RCC 7860 (cell line): ENCODE data around the gene MRPS18B.
"Not testable (repeated sequence)": the region's sequence is repeated elsewhere in the genome, so short reads cannot be mapped to it uniquely, and the experiment has no call there.

Experiments
- DNase-seq: peaks from one replicate; pipeline ENCODE4 v3.0.0-alpha.2; 2015; ENCODE audit warnings: low spot score
- FAIRE-seq: peaks from 2 replicates; lab custom pipeline; 2012; peaks lifted over from hg19 to GRCh38; lab: Jason Lieb, UNC

Gene MRPS18B

DNA sequence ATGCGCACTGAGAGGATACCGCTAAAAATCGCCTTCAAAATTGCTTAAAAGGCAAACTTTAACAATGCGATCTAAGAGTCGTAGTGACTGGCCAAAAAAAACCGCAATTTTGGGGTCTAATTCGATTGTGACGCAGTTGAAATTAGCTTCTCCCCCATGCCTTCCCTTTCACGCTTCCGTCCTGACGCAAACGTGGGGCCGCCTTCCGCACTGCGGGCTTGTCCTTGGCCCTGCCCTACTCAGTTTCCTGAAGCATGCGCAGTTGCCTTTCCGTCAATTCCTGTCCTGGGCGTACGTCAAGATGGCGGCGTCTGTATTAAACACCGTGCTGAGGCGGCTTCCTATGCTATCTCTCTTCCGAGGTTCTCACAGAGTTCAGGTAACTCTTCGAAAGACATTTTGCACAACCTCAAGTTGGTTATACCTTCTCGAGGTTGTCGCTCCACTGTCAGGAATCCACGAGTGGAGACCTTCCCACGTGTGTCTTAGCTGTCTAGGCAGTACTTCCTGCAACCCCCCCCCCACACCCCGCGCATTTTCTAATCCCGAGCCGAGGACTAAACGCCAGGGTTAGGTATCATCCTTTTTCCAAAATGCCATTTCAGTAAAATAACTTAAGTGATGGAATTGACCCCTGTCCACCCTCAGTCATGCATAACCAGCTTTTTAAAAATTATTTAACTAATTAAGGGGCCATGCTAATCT is at the start of gene MRPS18B:
TSS of gene MRPS18B (plus strand) at position 276 of the 705 bp plus-strand sequence. CDS start at position 302, 26 bp downstream.
- DNase-seq (peak; percentile 90), FAIRE-seq (no peak)

DNA sequence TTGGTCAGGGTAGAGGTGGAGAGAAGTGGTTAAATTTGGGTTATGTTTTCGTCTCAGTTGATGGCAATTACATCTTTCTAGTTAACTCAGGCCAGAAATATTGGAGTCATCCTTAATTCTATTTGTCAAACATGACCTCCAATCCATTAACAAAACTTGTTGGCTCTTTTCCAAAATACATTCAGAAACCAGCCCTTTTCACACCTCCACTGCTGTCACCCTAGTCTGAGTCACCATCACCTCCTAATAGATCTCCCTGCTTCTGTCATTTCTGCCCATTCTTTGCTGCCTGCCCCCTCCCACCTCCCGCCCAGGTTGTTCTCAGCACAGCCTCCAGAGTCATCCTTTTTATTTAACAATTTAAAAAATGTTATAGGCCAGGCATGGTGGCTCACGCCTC is 49.4 kb upstream of the MRPS18B start:
- FAIRE-seq (no peak), DNase-seq (no peak)

DNA sequence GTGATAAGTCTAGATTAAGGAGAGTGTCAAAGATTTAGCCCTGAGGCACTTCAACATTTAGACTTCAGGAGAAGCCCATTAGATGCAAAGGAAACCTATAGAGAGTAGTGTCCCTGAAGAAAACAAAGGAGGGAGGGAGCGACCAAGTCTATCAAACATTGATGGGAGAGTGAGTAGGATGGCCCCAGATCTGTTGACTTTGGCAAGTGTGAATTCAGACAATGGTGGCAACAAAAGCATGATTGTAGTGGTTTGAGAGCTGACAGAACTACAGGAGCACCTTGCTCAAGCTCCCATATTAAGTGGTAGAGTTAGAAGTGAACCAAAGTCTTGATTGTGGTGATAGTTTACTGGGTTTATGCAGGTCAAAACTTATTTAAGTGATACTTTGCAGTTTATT is 47.4 kb upstream of the MRPS18B start:
- DNase-seq = no peak

DNA sequence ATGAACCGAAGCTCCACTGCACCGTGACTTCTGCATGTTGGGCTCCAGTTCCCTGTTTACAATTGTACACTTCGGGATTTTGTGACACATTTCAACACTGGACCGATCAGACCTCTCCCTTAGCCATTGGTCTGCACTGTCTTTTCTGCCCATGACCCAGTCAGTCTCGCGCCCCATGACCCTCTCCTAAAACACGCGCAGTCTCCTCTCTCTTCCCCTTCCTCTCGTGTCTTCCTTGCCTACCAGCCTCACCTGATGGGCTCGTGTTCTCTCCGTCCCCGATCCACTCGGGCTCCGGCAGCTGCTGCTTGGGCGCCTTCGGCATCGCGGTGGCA is 46.9 kb upstream of the MRPS18B start:
- FAIRE-seq = no peak
- DNase-seq = no peak

More for the DNA sequence above, 47.4 kb upstream of the MRPS18B start:
- no peak for FAIRE-seq

DNA sequence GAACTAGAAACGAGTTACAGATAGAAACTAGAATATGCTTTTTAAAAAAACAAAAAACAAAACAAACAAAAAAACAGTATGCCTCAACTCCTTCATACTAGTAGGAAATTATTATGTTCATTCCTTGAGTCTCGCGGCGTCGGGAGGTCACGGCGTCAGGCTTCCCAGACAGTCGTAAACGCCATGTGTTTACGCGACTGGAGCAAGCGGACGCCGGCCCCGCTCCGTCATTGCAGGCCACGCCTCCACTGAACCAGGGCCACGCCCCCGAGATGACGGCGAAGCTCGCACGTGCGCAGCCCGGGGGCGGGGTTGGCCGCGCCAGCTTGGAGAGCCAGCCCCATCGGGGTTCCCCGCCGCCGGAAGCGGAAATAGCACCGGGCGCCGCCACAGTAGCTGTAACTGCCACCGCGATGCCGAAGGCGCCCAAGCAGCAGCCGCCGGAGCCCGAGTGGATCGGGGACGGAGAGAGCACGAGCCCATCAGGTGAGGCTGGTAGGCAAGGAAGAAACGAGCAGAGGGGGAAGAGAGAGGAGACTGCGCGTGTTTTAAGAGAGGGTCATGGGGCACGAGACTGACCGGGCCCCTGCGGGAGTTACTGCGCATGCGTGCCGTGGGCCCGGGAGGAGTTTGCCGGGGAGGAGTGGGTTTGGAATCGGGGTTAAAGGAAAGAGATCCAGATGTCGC is 46.4 kb upstream of the MRPS18B start, which contains the start of gene ABCF1:
TSS of gene ABCF1 (plus strand) at position 368 of the 687 bp plus-strand sequence. CDS start at position 414, 46 bp downstream.
- FAIRE-seq (peak; percentile 69), DNase-seq (peak; percentile 85)

DNA sequence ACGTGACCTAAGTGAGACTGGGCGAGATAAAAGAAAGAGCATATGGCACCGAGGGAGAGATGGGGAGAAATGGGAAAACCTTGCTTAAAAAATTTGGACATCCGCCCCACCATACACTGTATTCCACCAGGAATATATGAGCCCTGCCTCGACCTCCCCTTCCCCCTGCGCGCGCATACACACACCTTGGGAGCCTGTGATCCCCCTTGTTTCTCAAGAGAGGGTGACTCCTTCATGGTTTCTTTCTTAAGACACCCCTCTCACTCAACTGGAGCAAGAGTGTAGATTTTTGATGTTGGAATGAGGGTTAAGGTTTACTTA is 45.9 kb upstream of the MRPS18B start:
- FAIRE-seq (no peak), DNase-seq (no peak)

DNA sequence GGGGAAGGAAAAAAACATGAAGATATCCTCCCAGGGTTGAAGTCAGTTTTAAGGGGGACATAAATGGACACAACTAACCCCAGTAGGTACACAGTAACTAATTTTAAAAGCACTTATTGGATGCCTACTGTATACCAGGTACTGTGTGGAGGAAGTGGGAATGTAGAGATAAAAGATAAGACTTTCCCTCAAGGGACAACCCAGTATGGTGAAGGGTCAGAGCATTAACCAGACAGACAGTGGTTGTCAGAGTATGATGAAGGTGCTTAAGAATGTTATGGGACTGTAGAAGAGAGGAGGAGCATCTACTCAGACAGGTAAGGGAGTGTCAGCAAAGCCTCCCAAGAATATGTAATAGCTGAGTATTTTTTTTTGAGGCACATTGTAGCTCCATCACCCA is 45.5 kb upstream of the MRPS18B start:
- no peak for DNase-seq
- no peak for FAIRE-seq

DNA sequence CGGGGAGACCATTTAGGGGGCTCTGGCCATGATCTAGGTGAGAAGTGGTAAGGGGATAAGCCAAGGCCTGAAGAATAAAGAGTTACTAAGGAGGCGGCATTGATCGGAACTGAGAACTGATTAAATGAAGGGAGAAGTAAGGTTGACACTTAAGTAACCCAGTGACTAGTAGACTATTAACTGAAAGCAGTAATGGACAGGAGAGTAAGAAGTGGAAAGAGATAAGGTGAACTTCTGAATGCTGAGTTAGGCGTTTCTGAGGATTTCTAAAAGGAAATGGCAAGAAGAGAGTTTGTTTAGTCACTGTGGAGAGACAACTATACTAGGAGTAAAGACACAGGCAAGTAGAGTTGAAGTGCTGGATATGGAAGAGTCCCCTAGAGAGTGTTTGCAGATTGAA is 44.5 kb upstream of the MRPS18B start:
- DNase-seq = no peak
- FAIRE-seq = no peak

DNA sequence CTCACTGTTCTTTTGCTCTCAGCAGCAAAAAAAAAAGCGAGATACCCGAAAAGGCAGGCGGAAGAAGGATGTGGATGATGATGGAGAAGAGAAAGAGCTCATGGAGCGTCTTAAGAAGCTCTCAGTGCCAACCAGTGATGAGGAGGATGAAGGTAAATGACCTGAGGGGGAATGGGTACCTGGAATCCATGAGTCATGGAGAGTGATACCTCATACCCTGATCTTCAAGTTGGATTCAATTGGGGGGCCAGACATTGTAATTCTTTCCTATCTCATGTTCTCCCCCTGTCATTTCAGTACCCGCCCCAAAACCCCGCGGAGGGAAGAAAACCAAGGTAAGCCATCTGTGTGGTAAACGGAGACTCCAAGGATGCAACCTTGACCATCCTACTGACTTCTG is 39.6 kb upstream of the MRPS18B start:
- no peak for FAIRE-seq

DNA sequence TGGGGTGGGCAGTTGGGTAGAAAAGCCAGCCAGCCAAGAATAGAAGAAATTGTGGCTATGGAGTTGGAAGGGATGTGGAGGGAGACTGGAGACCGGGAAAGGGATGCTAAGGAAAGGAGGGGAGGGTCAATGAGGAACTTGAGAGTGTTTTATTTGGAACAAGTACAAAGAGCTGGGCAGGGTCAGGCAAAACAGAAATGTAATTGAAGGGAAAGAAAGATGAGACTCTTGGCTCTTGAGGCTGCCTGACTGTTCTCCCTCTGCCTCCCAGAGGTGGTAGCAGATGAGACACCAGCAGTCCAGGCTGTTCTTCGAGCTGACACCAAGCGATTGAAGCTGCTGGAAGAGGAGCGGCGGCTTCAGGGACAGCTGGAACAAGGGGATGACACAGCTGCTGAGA is 33.7 kb upstream of the MRPS18B start:
- FAIRE-seq (no peak), DNase-seq (no peak)

More for the DNA sequence above, 39.6 kb upstream of the MRPS18B start:
- no peak for DNase-seq

DNA sequence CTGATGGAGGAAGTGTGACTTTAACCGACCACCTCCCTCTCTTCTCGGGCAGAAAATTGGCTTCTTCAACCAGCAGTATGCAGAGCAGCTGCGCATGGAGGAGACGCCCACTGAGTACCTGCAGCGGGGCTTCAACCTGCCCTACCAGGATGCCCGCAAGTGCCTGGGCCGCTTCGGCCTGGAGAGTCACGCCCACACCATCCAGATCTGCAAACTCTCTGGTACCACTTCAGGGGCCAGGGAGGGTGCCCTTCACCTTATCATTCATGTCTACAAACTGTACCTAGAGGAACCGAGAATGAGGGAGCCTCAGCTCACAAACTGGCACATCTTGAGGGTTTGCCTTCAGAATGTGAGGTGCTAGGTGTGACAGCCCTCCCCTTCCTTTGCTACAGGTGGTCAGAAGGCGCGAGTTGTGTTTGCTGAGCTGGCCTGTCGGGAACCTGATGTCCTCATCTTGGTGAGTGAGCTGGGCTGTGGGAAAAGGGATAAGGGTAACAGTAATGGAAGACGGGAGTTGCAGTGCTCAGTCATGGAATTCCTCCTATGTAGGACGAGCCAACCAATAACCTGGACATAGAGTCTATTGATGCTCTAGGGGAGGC is 27.8 kb upstream of the MRPS18B start:
- DNase-seq (no peak), FAIRE-seq (no peak)

DNA sequence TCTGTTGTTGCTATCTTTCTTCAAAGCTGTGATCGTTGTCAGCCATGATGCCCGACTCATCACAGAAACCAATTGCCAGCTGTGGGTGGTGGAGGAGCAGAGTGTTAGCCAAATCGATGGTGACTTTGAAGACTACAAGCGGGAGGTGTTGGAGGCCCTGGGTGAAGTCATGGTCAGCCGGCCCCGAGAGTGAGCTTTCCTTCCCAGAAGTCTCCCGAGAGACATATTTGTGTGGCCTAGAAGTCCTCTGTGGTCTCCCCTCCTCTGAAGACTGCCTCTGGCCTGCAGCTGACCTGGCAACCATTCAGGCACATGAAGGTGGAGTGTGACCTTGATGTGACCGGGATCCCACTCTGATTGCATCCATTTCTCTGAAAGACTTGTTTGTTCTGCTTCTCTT is 27.1 kb upstream of the MRPS18B start:
- DNase-seq = no peak
- no peak for FAIRE-seq

DNA sequence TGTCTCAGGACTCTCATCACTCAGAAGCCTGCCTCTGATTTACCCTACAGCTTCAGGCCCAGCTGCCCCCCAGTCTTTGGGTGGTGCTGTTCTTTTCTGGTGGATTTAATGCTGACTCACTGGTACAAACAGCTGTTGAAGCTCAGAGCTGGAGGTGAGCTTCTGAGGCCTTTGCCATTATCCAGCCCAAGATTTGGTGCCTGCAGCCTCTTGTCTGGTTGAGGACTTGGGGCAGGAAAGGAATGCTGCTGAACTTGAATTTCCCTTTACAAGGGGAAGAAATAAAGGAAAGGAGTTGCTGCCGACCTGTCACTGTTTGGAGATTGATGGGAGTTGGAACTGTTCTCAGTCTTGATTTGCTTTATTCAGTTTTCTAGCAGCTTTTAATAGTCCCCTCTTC is 26.6 kb upstream of the MRPS18B start:
- FAIRE-seq = no peak
- DNase-seq = no peak

DNA sequence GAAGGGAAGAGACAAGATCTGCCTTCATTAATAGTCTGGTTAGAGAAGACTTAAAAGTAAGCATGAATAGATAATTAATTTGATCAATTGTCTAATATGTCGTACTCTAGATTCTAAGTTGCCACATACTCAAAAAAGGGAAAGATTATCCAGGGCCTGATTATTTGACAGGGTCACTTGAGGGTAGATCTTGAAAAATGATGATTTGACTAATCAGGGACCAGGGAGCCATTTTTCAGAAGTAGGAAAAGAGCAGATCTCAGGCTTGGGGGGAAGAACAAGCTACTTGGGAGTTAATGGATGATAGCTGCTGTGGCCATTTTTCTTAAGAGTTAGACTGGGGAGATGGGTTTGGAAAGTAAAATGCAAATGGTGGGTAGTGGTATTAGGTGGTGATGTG is 25.4 kb upstream of the MRPS18B start:
- FAIRE-seq (no peak), DNase-seq (no peak)

DNA sequence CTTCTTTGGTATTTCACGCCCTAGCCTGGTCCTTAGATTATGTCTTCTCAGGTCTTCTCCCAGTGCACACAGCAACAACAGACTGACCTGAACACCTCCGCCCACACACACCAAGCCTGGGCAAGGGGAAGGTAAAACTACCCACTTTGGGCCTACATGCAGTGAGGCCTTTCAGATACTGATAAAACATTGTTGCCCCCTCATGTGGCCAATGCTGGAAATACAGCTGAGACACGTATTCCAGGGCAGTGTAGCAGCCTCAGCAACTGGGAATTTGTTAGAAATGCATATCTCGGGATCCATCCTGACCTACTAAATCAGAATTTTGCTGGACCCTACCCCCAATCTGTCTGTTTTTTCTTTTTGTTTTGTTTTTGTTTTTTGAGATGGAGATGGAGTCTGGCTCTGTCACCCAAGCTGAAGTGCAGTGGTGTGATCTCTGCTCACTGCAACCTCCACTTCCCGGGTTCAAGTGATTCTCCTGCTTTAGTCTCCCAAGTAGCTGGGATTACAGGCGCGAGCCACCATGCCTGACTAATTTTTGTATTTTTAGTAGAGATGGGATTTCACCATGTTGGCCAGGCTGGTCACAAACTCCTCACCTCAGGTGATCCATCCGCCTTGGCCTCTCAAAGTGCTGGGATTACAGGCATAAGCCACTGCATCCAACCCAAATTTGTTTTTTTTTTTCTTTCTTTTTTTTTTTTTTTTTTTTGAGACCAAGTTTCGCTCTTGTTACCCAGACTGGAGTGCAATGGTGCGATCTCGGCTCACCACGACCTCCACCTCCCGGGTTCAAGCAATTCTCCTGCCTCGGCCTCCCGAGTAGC is 20.1 kb upstream of the MRPS18B start:
- DNase-seq = peak; percentile 25
- not testable (repeated sequence) for FAIRE-seq

DNA sequence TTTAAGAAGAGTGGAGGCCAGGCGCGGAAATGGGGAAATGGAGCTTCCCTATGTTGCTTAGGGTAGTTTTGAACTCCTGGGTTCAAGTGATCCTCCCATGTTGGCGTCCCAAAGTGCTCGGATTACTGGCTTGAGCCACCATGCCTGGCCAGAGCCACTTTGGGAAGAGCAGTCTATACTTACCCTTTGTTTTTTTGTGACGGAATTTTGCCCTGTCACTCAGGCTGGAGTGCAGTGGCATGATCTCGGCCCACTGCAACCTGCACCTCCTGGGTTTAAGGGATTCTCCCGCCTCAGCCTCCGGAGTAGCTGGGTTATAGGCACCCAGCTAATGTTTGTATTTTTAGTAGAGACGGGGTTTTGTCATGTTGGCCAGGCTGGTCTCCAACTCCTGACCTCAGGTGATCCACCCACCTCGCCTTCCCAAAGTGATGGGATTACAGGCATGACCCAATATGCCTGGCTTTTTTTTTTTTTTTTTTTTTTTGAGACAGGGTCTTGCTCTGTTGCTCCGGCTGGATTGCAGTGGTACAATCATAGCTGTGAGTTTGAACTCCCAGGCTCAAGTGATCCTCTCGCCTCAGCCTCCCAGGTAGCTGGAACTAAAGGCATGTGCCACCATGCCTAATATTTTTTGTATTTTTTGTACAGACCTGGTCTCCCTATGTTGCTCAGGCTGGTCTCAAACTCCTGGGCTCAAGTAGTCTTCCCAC is 18.6 kb upstream of the MRPS18B start:
- DNase-seq (no peak), FAIRE-seq (no peak)

DNA sequence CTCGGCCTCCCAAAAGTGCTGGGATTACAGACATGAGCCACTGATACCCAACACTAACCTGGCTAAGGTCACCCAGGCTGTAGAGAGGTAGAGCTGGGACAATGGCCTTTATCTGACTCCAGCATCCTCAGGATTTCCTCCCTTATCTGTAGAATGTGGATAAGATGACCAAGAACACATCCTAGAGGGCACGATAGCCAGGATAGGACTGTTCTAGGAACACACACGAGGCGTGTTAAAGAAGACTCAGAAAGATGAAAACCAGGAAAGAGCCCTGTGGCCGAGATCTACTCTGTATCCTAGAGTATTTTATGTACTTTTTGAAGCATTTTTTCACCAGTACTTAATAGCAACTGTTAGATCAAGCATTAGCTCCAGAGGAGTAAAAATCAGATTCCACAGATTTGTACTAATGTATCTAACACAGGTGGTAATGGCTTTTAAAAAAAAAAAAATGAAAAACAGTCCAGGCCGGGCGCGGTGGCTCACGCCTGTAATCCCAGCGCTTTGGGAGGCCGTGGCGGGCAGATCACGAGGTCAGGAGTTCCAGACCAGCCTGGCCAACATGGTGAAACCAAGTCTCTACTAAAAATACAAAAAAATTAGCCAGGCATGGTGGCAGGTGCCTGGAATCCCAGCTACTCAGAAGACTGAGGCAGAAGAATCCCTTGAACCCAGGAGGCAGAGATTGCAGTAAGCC is 17.9 kb upstream of the MRPS18B start:
- FAIRE-seq = no peak
- DNase-seq = no peak

DNA sequence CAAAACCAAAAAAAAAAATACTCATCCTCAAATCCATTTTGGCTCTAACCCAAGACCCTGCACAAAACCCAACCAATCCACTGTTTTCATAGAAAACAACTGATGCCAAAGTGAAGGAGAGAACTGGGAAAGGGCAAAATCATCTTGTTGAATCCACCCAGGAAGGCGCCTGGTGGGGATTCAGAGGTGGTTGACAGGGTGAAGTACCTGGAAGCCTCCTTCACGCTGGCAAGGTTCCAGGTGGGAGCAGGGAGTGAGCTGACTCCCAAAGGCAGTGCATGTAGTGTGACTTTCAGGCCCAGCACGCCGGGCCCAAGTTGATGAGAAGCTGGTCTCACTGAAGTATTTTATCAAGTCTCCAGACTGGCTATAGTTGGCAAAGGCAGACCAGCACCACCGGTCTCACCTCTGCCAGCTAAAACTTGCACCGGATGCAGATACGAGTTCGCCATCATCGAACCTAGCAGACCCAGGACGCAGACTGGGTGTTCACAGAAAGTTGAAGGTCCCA is 17.1 kb upstream of the MRPS18B start:
- FAIRE-seq (no peak), DNase-seq (no peak)

DNA sequence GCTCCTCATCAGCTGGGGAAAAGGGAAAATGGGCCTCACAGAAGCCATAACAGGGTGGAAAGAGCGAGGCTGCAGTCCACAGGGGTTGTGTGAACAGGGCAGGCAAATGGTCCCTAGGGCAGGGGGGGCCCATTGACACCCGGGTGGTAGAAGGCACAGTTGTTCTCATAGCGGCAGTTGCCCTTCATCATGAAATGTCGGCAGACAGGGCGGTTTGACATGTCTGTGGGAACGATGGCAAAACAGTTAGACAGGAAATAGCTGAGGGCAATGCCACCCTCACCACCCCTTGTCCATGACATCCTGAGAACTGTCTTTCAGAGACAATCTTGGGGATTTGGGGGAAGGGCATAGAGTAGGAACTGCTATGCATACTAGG is 16.2 kb upstream of the MRPS18B start:
- FAIRE-seq (no peak), DNase-seq (no peak)
